Measurements from ENCODE around the gene EBI3.
"Not testable (repeated sequence)": the region's sequence is repeated elsewhere in the genome, so short reads cannot be mapped to it uniquely, and the experiment has no call there.

EBI3 gene

GRCh38 chr19:4279530-4280422 is 50.5 kb downstream of the EBI3 start:
- no peak for DNase-seq

- DNase-seq, result no peak
Measured at GRCh38 chr19:4284176-4284958, 55.0 kb downstream of the EBI3 start.

DNA sequence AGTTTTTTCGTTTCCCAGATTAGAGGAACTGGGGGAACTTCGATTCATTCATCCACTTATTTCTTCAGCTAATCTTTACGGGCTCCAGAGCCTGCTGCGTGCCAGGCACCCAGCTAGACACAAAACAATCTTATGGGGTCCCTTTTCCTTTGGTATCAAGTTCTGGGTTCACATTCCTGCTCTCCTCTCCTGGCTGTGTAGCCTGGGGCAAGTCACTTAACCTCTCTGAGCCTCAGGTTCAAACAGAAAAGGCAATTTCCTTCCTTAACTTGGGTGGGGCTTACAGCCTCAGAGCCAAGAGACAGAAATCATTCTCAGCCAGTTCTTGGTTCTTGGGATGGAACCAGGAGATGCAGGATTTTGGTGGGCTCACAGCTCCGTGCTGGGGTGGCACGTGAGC is 55.7 kb downstream of the EBI3 start:
- no peak for DNase-seq

DNA sequence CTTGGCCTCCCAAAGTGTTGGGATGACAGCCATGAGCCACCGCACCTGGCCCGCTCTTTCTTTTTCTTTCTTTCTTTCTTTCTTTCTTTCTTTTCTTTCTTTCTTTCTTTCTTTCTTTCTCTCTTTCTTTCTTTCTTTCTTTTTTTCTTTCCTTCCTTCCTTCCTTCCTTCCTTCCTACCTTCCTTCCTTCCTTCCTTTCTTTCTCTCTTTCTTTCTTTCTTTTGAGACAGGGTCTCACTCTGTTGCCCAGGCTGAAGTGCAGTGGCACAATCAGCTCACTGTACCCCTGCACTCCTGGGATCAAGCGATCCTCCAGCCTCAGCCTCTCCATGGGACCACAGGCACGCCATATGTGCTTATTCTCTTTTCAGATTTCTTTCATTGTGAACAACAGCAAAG is 56.8 kb downstream of the EBI3 start:
- not testable (repeated sequence) for DNase-seq
